NCI-H526 treated with DMSO at 0.1 percent for 48 hours (cell line): ENCODE results near the gene RAB39A.
"Not testable (repeated sequence)": the region's sequence is repeated elsewhere in the genome, so short reads cannot be mapped to it uniquely, and the experiment has no call there.

Experiments
- DNase-seq: peaks from one replicate; lab custom pipeline; 2025; lab: John Stamatoyannopoulos, UW

The RAB39A gene, protein sequence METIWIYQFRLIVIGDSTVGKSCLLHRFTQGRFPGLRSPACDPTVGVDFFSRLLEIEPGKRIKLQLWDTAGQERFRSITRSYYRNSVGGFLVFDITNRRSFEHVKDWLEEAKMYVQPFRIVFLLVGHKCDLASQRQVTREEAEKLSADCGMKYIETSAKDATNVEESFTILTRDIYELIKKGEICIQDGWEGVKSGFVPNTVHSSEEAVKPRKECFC

DNA sequence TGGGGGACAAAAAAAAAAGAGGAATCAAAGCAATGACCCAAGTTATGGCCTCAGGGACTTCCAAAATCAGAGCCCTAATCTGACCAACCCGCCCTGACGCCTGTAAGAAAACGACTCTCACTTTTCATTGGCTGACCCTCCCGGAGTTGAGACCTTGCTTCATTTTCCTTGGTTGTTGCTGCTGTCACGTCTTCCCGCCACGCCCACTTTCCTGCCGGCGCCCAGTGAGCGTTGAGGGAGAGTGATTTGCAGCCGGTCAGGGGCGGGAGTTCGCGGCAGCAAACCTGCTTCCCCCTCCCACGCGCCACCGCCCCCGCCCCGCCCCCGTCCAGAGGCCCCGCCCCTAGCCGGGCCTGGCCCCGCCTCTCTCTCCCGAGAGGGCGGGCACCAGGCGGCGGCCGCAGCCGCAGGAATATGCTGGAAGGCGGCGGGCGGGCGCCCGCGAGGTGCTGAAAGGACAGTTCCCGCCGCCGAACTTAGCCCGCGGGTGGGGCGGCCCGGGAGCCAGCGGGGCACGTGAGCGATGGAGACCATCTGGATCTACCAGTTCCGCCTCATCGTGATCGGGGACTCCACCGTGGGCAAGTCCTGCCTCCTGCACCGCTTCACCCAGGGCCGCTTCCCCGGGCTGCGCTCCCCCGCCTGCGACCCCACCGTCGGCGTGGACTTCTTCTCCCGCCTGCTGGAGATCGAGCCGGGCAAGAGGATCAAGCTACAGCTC lies at the start of gene RAB39A:
RAB39A (plus strand) TSS at position 403 of the 721 bp plus-strand sequence; CDS start at position 524, 121 bp downstream.
- DNase-seq, result peak; percentile 100

- DNase-seq, result not testable (repeated sequence)
These were observed 46.8 kb upstream of the RAB39A start for GRCh38 chr11:107881471-107881870.

DNA sequence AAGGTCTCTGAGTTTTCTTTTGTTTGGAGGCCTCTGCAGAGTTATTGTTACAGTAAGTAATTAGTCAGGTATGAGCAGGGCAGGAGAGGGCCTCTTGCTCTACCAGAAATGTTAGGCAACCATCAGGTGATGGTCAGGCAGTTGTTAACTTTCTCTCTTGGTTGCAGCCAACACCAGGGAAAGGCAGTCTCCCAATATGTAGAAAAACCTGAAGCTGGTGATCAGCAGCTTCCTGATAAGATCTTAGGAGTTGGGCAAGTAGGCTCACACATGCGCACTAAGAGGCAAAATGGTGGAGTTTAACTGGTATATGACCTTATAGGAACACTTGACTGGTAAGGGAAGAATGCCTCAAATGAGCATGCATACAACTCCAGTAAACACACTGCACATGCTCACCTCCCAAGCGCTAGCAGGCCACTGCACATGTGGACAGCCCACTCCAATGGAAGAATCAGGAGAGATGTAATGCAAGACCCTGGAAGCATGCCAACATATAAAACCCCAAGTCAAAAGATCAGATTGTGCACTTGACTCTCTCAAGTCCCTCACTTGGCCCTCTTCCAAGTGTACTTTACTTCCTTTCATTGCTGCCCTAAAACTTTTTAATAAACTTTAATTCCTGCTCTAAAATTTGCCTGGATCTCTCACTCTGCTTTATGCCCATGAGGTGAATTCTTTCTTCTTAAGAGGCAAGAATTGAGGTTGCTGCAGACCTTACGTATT lies 46.0 kb upstream of the RAB39A start:
- DNase-seq, result no peak

DNA sequence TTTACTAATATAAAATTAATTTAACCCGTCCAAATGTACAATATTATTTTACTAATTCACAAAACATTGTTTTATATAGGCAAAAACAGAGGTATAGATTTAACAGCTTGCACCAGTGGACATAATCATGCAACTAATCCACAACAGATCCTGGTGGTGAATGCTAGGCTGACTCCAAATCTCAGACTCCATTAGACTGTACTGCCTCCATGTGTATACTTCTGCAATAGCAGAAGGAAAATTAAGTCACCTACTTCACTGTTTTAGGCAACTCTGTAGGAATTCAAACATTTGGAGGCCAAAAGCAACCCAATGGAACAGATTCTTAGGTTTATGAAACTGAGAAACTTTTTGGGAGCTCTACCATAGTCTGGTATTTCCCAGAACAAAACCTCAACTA lies 30.0 kb upstream of the RAB39A start:
- peak; percentile 41 for DNase-seq

- no peak for DNase-seq
These were observed 20.0 kb upstream of the RAB39A start for GRCh38 chr11:107908211-107908610.

GRCh38 chr11:107912415-107912814 lies 15.8 kb upstream of the RAB39A start:
- not testable (repeated sequence) for DNase-seq

DNA sequence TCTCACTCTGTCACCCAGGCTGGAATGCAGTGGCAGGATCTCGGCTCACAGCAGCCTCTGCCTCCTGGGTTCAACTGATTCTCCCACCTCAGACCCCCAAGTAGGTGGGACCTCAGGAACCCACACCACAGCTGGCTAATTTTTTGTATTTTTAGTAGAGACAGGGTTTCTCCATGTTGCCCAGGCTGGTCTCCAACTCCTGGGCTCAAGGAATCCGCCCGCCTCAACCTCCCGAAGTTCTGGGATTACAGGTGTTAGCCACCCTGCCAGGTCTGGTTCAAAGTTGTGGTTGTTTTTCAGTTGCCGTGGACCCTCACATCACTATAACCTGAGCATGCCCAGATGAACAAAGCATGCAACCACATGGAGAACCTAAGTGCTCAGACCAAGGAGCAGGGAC lies 13.0 kb upstream of the RAB39A start:
- DNase-seq, result no peak

- DNase-seq, result peak; percentile 31
These were observed 11.5 kb upstream of the RAB39A start for GRCh38 chr11:107916671-107917241.

- no peak for DNase-seq
These were observed 6.3 kb upstream of the RAB39A start for GRCh38 chr11:107921997-107922396.

DNA sequence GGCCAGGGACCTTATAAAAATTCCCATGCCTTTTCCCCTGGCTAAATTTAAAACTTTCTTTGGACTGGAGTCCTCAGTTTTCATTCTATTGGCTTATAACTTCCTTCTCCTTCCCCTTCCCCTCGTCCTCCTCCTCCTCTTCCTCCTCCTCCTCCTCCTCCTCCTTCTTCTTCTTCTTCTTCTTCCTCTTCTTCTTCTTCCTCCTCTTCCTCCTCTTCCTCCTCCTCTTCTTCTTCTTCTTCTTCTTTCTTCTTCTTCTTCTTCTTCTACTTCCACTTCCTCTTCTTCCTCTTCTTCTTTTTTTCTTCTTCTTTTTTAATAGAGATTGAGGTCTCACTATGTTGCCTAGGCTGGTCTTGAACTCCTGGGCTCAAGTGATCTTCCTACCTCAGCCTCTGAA lies 4.7 kb upstream of the RAB39A start:
- DNase-seq, result not testable (repeated sequence)

GRCh38 chr11:107924306-107924705 lies 3.9 kb upstream of the RAB39A start:
- no peak for DNase-seq

DNA sequence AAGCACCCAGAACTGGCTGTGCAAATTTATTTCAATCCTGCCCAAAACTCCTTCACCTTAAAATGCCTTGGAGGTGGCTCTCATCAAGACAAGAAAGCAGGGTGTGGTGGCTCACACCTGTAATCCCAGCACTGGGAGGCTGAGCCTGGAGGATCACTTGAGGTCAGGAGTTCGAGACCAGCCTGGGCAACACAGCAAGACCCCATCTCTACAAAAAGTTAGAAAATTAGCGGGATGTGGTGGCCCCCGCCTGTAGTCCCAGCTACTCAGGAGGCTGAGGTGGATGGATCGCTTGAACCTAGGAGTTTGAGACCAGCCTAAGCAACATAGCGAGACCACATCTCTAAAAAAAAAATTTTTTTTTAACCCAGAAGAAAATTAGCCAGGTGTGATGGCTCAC lies 689 bp upstream of the RAB39A start:
- DNase-seq, result no peak

GRCh38 chr11:107928767-107929507 lies 689 bp downstream of the RAB39A start:
- DNase-seq, result peak; percentile 83

DNA sequence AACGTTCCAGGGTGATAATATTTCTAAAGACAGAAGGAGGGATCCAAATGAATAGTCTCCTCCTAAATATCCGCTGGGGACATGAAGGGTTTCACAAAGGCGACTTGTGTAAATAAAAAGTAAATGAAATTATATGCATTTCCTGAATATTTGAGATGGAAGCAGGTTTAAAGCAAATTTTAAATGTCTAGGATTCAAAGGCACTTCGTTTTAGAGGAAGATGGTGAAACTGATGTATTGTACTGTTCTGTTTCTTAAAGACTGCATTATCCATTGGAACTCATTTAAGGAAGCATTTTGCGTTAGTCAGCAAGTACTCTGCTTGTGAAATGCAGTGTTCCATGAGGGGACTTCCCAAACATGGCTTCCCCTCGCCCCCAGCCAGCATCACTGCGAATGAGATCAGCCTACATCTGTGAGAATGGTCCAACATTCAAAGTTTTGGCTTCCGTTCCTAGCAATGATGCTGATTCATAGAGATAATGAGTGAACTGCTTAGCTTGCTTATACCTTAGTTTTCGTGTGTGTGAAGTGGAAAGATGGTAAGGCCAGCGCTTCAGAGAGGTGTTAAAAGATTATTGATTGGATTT lies 1.5 kb downstream of the RAB39A start:
- DNase-seq, result no peak

DNA sequence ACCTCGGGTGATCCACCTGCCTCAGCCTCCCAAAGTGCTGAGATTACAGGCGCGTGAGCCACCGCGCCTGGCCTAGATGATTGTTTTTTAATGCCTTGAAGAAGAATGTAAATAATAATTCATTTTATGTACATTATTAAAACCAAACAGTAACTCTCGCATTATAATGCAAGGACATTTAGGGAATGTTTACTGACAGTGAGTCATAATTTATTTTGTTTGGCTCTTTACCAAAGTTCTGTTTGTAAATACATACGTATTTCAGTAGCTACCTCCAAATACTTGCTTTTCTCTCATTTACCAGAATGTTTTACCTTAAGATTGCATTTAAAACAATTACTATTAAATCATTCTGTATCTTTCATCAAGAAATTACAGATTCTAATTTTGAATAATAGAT lies 3.0 kb downstream of the RAB39A start:
- DNase-seq, result no peak

DNA sequence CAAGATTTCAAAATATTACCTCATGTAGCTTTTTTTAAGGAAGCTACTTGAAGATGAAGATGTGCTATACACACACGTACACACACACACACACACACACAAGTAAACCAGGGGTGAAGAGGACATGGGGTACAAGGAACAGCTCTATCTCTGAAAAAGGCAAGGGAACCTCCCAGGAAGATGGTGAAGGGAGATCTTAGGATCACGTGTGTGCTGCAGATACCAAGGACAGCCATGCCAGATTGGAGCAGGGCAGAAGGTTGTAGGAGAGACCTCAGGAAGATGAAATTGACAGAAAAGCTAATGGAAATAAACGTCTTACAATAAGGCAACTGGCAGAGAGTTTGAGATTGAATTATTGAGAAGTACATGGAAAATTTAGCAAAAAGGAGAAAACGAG lies 19.7 kb downstream of the RAB39A start:
- no peak for DNase-seq

GRCh38 chr11:107948328-107948727 lies 20.1 kb downstream of the RAB39A start:
- not testable (repeated sequence) for DNase-seq

DNA sequence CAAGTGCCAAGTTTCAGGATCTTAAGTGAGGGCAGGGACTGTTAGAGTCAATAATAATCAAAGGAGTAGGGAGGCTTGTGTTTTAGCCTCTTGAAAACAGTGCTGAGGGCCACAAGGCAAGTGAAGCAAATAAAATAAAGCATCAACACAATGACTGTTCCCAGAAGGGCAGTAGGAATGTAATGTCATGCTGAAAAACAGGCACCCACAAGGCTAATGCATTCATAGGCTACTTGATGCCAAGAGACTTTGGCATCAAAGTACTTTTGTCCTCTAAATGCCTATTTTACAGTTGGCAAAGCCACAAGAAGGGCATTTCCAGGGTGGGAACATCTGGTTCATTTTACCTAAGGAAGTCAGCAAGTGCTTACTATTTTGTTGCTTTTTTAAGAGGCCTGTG lies 22.9 kb downstream of the RAB39A start:
- no peak for DNase-seq

DNA sequence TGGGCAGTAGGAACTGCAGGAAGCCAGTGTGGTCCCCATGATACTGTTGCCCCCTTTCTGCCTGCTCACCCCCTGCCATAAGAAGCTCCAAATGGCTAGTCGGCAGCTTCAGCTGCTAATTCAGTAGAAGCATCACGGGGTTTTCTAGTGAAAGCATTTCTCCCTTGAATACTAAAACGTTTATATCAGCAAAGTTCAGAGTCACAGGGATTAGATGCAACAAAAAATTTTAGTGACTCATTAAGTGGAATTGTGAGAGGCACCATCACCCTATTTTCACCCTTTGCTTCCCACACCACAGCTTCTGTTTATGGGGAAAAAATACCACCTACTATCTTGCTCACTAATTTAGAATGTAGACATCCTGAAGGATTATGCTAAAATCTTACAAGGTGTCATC lies 25.2 kb downstream of the RAB39A start:
- DNase-seq, result no peak

DNA sequence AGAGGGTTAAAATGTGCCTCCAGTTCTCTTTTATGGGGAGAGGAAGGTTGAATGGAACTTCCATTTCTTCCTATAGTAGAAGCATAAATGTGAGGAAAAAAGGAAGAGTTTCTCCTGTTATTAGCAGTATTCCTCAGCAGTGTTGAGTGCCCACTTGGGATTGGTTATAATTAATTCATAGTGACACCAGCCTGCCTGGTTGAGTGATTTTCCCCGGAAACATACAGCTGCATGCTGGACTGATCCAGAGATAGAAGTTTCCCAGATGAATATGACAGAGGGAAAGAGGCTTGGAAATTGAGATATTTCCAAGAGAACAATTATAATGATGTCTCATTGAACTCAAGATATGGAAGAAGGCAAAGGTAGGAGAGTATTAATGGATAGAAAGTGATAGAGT lies 28.3 kb downstream of the RAB39A start:
- no peak for DNase-seq

DNA sequence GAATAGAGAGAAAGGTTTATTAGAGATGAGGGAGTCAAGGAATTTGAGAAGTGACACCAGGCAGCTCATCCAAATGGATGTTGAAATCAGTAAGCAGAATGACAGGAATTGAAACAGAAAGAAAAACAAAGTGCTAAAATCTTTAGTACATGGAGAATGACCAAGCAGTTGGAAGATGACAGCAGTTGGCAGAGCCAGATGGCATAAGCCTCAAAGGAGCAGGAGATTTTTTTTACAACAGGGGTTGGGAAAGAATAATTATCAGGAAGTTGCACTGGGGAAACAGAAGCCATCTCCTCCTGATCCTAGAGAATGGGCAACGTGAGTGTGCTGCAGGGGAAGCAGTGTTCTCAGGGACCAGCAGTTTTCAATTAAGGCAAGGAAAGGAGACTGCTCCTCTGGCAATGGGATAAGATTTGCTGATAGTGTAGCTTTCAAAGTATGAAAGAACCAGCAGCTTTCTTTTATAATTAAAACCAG lies 28.9 kb downstream of the RAB39A start:
- no peak for DNase-seq
